SU-DHL-6 (cell line): ENCODE results near the gene TNFRSF19.

Experiments
- EZH2phosphoT487 ChIP-seq: fragments of 200-600 bp; sonication (generic), shearing (Covaris generic); conservative IDR thresholded peaks from 2 replicates; pipeline ENCODE4 v1.6.1; 2018; ENCODE audit warnings: mild to moderate bottlenecking, antibody characterized with exemption, low read length, moderate library complexity, mixed read lengths
- TF ChIP-seq, protein P1 (sequence below): fragments of 200-600 bp; sonication (generic); IDR thresholded peaks from one replicate; pipeline ENCODE4 v1.5.1; 2017; ENCODE audit warnings: antibody characterized with exemption, mild to moderate bottlenecking, low read length, moderate library complexity; ENCODE audit not compliant: insufficient read depth, poor library complexity, severe bottlenecking

DNA sequence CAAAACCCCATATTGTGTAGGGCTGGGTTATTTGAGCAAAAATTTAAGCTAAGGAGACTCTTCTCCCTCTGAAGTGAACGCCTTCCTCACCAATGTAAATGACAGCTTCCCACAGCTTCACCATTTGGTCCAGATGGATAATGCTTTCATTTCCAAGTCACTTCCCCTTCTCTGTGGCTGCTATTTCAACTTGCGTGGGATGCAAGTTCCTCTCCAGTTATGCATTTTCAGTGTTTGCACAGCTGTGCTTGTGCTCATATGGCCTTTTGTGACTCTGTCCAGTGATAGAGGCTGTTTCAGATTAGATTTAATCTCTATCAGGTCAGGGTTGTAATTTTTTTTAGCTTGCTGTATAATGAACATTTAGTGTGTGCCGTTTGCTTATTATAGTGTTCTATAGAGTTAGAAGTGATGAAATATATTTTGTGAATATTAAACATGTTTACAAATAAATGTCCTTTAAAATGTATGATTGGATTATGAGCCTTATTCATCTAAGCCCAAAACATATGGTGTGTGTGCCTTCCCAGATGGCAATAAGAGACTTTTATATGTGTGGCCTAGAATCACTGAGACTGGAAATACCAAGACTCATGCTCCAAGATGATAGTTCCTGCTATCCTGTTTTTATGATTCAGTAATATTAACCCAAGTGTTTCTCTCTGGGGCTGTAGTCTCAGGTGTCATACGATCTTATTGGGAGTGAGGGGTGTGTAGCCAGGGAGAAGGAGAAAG is 86.6 kb downstream of the TNFRSF19 start:
- TF ChIP-seq, protein P1, sequence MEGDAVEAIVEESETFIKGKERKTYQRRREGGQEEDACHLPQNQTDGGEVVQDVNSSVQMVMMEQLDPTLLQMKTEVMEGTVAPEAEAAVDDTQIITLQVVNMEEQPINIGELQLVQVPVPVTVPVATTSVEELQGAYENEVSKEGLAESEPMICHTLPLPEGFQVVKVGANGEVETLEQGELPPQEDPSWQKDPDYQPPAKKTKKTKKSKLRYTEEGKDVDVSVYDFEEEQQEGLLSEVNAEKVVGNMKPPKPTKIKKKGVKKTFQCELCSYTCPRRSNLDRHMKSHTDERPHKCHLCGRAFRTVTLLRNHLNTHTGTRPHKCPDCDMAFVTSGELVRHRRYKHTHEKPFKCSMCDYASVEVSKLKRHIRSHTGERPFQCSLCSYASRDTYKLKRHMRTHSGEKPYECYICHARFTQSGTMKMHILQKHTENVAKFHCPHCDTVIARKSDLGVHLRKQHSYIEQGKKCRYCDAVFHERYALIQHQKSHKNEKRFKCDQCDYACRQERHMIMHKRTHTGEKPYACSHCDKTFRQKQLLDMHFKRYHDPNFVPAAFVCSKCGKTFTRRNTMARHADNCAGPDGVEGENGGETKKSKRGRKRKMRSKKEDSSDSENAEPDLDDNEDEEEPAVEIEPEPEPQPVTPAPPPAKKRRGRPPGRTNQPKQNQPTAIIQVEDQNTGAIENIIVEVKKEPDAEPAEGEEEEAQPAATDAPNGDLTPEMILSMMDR: no peak
- TF ChIP-seq EZH2phosphoT487: no peak
